AML-193 (cell line): ENCODE data around the gene PHKB.
"Not testable (repeated sequence)": the region's sequence is repeated elsewhere in the genome, so short reads cannot be mapped to it uniquely, and the experiment has no call there.

Source experiments
- DNase-seq, 2 experiments: peaks; one replicate each; lab custom pipeline; 2025; lab: John Stamatoyannopoulos, UW

The PHKB gene

GRCh38 chr16:47507701-47508100, 46.6 kb downstream of the PHKB start:
- no peak for DNase-seq

GRCh38 chr16:47511882-47512281, 50.8 kb downstream of the PHKB start:
- no peak for DNase-seq

- no peak for DNase-seq
These were observed 57.9 kb downstream of the PHKB start for GRCh38 chr16:47519037-47519436.

GRCh38 chr16:47519546-47519945, 58.4 kb downstream of the PHKB start:
- no peak for DNase-seq

- DNase-seq, result no peak
These were observed 59.0 kb downstream of the PHKB start for GRCh38 chr16:47519996-47520679.

GRCh38 chr16:47523342-47524006, 62.3 kb downstream of the PHKB start:
- peak; percentile 5 to 19 for DNase-seq

- no peak for DNase-seq
These were observed 62.9 kb downstream of the PHKB start for GRCh38 chr16:47524007-47524405.

GRCh38 chr16:47528431-47528830, 67.3 kb downstream of the PHKB start:
- DNase-seq, result no peak

GRCh38 chr16:47533744-47534292, 72.7 kb downstream of the PHKB start:
- DNase-seq, result no peak

- no peak for DNase-seq
These were observed 77.3 kb downstream of the PHKB start for GRCh38 chr16:47538472-47538871.

GRCh38 chr16:47539707-47540670, 78.9 kb downstream of the PHKB start:
- DNase-seq, result not testable (repeated sequence)

GRCh38 chr16:47541135-47541534, 80.0 kb downstream of the PHKB start:
- DNase-seq, result not testable (repeated sequence)

GRCh38 chr16:47544255-47544654, 83.1 kb downstream of the PHKB start:
- DNase-seq, result not testable (repeated sequence)

- DNase-seq, result not testable (repeated sequence)
These were observed 90.1 kb downstream of the PHKB start for GRCh38 chr16:47551185-47551584.

GRCh38 chr16:47551767-47552166, 90.6 kb downstream of the PHKB start:
- DNase-seq, result not testable (repeated sequence)

- DNase-seq, result no peak
These were observed 92.9 kb downstream of the PHKB start for GRCh38 chr16:47553853-47554564.

GRCh38 chr16:47554587-47554986, 93.5 kb downstream of the PHKB start:
- DNase-seq, result not testable (repeated sequence)

- DNase-seq, result no peak
These were observed 100.2 kb downstream of the PHKB start for GRCh38 chr16:47561286-47561685.

- DNase-seq, result no peak
These were observed 101.2 kb downstream of the PHKB start for GRCh38 chr16:47562366-47562765.

- DNase-seq, result peak; percentile 92 to 94
These were observed 104.3 kb downstream of the PHKB start for GRCh38 chr16:47565454-47565853.

GRCh38 chr16:47567321-47567720, 106.2 kb downstream of the PHKB start:
- DNase-seq, result peak; percentile 6 to 7
